CD4-positive, alpha-beta T cell treated with Interleukin-4 for 4 hours (primary cell): ENCODE data around the gene CALN1.
"Not testable (repeated sequence)": the region's sequence is repeated elsewhere in the genome, so short reads cannot be mapped to it uniquely, and the experiment has no call there.

Experiments used
- DNase-seq: peaks from one replicate; pipeline ENCODE4 v3.0.0-alpha.2; 2020

The CALN1 gene

DNA sequence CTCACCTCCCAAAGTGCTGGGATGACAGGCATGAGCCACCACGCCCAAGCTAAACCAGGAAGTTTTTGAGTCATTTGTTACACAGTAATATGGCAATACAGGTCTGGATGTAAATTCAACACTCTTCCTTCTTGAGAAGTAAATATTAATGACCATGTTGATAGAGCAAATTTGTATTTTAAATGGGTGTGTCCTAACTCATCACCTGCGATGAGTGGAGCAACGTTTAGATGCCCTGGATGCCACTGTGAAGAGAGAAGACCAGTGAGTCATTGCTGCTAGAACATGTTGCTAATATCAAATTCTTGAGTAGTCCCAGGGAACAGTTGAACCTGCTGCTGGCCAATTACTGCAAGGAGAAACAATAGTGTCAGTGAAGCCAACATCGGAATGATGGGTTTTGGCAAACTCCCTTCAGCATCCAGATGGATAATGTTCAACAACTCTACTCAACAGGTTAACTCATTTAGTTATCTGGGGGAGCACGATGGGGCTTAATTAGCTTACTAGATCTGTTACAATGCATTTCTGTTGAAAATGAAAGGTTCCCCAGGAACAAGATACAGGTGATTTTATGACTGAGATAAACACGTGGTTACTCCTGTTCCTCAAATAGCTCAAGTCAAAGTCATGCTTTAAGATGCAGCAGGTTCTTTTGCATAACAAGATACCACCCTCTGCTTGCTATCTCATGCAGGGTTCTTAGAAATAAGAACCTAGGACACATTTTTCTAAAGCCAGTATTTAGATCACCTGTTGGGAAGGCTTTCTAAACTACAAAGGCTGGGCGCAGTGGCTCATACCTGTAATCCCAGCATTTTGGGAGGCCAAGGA is 146.8 kb downstream of the CALN1 start:
- no peak for DNase-seq

DNA sequence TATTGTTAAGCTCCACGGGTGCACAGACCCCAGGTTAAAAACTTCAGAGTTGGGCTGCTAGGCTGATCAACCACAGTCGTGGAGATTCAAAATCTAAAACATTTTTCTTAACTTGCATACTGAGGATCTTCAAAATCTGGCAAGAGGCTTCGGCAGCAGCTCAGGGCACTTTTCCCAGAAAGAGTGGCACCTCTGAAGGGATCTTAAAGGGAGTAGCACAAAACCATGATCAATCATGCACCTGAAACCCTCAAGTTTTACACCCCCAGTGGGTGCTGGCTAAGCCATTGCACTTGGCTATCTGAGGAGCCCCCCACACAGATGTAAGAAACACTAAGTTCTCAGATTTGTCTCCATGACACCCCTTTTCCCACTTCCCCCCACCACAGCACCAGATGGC is 151.7 kb downstream of the CALN1 start:
- no peak for DNase-seq

DNA sequence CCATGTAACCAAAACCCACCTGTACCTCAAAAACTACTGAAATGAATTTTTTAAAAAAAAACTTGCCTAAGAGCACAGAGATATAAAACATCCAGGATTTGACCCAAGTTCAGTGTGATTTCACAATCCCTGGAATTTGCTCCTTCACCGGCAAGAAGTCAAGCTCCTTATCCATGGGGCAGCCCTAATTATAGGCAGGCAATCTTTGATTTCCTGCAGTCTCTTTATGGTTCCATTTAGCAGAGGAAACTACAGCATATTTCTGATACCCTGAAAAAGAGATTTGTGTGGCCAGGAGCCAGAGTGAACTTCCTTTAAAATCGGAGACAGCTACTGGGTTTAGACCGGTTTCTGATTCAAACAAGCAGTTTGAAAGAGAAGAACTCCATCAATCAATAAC is 154.1 kb downstream of the CALN1 start:
- no peak for DNase-seq

DNA sequence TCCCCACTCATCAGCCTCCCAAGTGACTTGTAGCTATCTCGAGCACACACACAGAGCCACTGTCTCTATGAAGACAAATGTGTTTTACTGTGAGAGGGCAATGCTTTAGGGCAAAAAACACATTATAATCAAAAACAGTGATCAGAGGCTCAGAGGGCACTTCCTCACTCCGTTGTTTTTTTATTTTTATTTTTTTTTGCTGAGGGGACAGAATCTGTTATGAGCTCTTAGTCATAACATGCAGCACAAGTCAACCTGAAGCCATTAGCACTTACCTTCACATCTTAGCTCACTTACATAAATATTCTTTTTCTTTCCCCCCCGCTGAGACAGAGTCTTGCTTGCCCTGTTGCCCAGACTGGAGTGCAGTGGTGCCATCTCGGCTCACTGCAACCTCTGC is 157.7 kb downstream of the CALN1 start:
- DNase-seq = no peak

DNA sequence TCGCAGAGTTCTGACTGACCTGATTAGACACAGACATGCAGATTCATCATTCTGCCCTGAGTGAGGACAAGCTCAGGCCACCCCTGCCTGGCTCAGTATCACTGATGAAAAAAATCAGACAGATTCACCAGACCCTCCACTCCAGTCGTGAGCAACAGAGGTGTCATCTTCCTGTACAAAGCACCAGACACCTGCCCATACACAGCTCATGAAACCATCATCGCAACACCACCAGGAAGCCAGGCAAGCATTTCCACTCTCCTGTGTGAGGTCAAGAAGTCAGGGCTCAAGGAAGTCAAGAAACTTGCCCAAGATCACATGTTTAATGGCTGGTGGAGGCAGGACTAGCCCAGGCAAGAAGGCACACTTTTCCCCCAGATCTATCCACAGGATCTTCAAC is 163.0 kb downstream of the CALN1 start:
- no peak for DNase-seq

DNA sequence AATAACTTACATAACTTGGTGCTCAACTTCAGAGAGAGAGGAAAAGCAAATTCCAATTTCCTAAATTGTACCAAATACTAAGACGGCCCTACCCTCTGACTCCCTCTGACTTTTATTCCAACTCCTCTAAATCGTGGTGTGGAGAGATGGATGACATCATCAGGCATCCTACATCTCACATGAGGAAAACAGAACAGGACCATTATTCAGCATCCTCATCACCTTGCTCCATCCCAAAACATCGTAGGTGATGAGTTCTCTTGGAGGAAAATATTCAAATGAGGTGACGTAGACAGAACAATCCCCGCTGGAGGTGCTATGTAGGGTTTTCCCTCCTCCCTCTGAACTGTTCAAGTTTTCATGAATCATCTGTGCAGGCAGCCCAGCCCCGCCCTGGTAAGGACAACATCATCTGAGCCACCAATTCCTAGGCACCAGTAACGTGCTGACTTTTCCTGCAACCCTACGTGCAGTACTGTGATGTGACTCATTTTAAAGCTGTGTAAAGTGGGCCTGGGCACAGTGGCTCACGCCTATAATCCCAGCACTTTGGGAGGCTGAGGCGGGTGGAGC is 167.2 kb downstream of the CALN1 start:
- DNase-seq = no peak

DNA sequence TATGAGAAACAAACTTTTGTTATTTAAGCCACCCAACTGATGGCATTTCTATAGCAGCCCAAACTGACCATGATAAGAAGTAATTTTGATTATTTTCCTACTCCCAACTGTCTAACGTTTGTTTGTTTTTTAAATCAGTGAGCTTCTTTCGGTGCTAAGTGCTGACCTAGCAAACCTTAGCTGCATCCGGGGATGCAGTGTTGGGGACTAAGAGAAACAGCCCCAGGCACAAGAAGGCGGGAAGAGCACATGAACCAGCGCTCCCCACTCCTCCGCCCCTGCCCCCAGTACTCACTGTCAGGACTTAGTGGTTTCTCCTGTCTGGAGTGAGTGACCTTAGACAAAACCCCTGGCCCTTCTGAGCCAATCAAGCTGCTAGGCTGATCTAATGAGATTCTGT is 168.8 kb downstream of the CALN1 start:
- no peak for DNase-seq

DNA sequence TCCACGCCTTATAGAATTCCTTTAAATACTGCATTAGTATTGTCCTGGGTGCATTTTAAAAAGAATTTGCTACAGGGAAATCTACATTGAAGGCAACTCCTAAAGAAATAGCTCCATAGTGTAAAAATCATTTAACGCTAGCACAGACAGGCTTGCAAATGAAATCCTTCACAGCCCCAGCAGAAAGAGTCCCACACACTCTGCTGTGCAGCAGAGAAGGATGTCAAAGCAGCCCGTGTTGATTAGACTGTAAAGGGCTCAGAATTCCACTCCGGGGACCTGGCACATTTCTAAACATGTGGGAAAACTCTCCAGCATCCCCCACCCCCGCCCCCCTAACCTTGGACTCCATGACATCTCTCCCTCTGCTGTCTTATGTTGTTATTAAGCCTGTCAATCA is 176.8 kb downstream of the CALN1 start:
- DNase-seq = no peak

DNA sequence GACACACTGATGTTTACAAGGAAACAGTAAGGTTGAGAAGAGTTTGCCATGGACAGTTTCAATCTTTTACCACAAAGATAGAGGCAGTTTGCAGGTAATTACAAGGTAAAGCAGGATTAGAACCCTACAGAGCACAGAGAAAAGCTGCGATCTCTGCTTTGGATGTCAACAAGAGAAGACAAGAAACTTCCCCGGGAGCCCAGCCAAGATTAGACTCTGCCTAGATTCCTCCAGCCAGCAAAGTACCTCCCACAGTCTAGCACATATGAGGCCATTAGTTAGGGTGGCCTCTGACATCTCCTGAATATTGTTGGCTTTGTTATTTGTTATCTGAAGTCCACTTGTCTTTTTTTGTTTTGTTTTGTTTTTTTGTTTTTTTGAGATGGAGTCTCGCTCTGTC is 178.1 kb downstream of the CALN1 start:
- no peak for DNase-seq

DNA sequence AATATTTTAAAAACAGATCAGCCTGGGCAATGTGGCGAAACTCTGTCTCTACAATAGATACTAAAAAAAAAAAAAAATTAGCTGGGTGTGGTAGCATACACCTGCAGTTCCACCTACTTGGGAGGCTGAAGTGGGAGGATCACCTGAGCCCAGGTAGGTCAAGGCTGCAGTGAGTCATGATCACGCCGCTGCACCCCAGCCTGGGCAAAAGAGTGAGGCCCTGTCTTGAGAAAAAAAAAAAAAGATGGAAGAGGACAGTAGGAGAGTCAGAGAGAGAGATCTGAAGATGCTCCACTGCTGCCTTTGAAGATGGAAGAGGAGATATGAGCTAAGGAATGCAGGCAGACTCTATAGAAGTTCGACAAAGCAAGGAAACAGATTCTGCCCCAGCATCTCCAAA is 181.9 kb downstream of the CALN1 start:
- no peak for DNase-seq

DNA sequence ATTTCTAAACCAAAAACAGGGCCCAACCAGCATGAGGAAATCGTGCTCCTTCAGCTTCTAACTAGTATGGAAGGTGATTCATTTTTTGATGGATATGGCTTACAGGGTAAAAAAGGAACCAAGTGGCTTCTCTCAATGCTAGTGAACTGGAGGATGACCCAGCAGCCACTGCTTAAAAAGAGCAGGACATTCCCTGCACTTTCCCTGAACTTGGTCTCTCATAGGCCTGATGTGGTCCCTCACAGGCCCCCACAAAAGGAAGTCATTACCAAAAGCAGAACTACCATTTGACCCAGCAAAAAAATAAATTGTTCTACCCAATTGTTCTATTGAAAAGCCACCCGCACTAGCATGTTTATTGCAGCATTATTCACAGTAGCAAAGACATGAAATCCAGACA is 188.8 kb downstream of the CALN1 start:
- no peak for DNase-seq

DNA sequence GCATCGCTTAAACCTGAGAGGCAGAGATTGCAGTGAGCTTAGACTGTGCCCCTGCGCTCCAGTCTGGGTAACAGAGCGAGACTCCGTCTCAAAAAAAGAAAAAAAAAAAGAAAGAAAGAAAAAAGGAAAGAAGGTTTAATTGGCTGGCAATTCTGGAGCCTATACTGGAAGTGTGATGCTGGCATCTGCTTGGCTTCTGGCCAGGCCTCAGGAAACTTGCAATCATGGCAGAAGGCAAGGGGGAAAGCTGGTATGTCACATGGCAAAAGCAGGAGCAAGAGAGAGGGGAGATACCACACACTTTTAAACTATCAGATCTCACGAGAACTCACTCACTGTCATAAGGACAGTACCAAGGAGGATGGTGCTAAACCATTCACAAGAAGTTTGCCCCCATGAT is 190.0 kb downstream of the CALN1 start:
- DNase-seq = no peak

DNA sequence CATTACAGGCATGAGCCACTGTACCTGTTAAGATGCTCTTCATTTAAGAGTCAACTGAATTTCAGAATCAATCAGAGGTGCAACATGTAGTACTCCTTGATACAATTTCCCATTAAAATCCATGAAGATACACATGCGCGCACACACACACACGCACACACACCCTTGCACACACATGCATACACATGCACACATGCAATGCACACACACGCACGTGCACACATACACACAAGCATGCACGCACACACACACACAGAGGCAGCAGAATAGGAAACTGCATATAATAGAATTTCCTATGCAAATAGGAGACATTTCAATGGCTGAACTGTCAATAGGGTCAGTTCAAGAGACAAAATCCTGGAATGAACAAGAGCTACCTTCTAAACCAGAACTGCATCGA is 192.6 kb downstream of the CALN1 start:
- DNase-seq = no peak

DNA sequence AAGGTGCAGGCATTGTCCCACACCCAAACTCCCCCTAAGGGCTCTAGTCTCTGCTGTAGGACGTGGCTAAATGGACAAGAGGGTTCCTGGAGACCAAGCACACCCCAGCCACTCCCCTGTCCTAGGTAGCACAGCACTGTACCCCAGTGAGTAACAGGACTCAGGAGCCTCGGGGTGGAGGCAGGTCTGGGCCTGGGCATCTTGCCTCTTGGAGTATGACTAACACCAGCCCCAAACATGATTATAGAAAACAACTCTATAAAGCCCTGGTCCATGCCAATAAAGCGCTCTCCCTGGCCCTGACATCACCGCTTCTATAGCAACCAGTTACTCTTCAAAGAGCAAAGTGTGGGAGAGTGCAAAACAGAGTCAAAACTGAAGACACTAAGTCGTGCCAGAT is 195.0 kb downstream of the CALN1 start:
- DNase-seq = no peak

DNA sequence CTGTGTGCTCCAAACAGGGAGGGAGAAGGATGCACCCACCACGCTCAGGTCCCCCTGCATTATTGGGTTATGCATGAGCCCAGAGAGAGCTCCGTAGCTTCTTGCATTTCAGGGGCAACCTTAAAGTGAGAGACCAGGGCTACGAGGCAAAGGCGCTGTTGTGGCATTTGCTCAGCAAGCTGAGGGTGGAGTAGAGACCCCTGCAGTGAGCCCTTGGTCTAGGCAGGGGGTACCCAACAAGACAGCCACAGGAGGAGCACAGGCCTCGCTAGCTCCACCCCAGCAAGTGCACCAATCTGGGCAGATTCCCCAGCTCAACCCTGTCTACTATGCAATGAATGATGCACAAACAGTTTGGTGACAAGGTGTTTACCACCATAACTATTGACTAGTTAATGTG is 198.4 kb downstream of the CALN1 start:
- DNase-seq = no peak

DNA sequence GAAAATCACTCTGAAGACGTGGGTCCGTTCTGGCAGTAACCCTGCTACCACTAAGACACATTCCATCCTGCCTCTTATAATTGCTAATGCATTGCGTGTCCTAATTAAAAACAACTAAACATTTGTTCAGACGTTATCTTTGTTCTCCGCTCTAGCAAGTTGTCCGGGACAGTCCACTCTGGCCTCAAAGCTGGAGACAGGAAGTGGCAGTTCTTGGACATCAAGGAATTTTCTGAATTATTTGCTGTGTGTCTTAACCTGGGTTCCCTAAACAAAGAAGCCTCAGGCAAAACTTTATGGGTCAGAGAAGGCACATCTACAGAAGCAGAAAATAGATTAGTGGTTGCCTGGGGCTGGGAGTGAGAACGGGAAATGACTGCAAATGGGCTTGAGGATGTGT is 199.1 kb downstream of the CALN1 start:
- no peak for DNase-seq

DNA sequence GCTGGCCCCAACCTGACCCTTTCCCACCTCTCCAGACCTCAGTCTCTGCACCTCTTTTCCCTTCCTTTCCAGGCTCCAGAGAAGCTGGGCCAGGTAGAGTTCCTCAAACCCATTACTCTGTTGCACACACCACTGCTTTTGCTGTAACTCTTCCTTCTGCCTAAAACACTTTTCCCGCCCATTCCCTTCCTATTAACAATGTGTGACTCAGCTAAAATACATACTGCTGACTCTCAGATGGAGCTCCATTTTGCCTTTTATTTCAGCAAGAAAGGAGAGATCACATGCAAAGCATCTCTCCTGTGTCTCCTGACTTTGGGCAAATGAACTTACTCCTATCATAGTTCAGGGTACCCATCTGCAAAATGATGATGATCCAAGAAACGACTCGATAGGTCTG is 201.0 kb downstream of the CALN1 start:
- DNase-seq = no peak

DNA sequence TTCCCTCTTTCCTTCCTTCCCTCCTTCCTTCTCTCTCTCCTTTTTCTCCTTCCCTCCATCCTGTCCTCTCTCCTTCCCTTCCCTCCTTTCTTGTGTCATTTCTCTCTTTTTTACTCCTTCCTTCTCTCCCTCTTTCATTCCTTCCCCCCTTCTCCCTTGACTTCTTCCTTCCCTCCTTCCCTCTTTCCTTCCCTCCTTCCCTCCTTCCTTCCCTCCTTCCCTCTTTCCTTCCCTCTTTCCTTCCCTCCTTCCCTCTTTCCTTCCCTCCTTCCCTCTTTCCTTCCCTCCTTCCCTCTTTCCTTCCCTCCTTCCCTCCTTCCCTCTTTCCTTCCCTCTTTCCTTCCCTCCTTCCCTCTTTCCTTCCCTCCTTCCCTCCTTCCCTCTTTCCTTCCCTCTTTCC is 203.1 kb downstream of the CALN1 start:
- DNase-seq = not testable (repeated sequence)

DNA sequence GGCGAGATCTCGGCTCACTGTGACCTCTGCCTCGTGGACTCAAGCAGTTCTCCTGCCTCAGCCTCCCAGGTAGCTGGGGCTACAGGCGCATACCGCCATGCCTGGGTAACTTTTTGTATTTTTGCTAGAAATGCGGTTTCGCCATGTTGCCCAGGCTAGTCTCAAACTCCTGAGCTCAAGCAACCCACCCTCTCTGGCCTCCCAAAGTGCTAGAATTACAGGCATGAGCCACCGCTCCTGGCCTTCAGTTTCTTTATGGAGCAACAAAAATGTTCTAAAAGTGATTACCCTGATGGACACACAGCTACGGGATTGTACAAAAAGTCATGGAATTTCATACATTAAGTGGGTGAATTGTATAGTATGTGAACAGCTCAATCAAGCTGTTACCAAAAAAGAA is 216.0 kb downstream of the CALN1 start:
- no peak for DNase-seq

DNA sequence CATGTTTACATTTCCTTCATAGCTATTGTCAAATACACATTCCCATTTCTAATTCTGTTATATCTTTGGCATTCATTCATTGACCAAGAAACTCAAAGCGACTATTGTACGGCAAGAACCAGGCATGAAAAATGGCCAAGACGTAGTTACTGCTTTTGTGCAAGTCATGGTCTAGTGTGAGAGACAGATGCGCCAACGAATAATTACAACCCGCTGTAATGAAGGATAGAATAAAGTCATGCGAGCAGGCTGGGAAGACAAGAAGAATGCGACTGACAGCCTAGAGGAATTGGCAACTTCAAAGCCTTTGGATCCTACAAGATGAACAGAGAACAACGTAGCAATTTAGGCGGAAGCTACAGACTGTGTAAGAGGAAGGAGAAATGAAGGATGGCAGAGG is 221.2 kb downstream of the CALN1 start:
- DNase-seq = no peak

DNA sequence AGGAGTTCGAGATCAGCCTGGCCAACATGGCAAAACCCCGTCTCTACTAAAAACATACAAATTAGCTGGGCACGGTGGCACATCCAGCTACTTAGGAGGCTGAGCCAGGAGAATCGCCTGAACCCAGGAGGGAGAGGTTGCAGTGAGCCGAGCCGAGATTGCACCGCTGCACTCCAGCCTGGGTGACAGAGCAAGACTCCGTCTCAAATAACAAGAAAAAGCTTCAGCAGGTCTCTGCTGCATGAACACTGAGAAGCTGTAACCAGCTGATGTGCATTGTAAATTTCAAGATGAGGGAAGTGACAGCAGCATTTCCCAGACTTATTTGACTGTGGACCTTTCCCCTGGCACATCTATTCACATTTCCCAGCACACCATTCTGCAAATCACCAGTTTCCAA is 222.0 kb downstream of the CALN1 start:
- DNase-seq = no peak

DNA sequence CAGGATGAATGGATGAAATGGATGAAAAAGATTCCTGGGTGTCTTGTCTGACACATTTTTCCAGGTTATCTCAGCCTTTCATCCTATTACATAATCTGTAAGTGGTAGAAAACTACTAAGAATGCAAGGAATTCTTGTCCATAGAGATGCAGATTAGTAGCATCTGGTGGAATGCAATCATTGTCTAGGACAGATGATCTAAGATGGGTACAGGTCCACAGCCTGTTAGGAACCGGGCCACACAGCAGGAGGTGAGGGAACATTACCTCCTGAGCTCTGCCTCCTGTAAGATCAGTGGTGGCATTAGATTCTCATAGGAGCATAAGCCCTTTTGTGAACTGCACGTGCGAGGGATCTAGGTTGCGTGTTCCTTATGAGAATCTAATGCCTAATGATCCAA is 225.0 kb downstream of the CALN1 start:
- no peak for DNase-seq

DNA sequence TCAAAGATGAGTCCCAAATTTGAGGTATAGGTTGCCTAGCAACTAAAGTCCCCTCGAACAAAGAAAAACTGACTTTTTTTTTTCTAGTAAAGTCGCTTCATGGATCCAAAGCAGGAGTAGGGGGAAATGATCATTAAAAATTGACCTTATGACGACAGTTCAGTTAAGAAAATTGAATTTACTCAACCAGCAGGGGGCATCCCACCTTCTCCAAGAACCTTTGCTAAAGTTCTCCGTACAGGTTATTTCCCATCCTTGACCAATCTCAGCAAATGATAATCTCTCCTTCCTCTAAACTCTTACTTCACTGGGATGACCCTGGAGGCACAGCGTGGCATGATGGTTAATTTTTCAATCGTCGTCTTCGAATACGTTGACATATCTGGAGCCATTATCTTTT is 228.3 kb downstream of the CALN1 start:
- no peak for DNase-seq

DNA sequence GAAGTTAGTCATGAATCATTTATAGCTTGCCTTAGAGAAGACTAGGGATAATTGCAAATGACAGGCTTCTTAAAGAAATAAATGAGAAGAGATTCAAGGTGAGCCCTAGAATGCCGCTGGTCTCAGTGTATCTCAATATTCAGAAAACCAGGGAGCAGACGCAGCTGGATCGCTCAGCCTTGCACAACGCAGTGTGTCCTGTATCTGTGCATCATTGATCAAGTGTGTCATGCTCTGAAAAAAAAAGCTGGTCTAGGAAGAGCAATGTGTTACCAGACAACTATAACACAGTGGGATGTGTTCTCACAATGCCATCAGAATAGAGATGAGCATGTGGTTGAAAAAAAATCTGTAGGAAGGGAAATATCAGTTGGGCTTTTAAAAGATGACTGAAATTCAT is 230.1 kb downstream of the CALN1 start:
- DNase-seq = no peak

DNA sequence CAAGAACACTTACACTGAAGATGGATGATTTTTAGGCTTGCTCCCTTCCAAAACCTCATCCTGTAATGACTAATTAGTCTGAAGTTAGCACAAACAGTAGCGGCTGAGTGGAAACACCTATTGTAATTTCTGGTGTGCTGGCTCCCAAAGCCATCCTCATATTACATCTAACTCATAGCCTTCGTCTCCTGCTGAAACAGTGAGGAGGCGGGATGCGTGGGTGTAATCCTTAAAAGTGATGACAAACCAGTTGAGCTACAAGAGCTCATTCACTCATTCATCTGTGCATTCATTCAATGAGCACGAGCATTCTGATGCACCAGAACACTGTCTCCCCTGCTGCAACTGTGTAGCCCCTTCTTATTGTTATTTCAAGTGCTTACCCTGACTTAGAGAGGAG is 235.3 kb downstream of the CALN1 start:
- no peak for DNase-seq
